ENCODE measurements around the gene SRD5A3. TPM values are rescaled to one million over a fixed set of nuclear protein-coding genes. Genes with fewer than 3 reads are reported as not detected.

Gene SRD5A3
- total and polyA plus RNA-seq, 10 of the 15 experiments (the other 5 are each of a cell fraction or from before 2014, with no cell fraction given), result 1.6 to 20.4 (median 6.1) TPM

DNA sequence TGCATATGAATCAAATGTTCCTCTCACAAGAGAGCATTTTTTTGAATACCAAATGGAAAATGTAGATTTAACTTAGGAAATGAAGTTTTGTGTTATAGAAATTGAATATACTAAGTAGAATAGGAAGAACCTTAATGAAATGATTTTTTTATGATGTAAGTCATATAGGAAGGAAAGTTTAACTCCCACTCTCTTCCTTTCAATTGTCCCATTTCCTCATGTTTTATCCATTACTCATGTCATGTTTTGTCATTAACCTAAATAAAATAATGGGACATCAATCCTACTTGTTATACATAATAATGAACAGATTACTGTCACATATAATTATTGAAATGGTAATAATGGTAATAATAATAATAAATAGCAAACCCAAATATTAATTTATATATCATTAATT, 22.7 kb upstream of the SRD5A3 start:
- H3K4me1 ChIP-seq (ENCODE audit: control insufficient read depth, insufficient read depth, low read length), result no peaks in the 10 kb centered on the region
- ChIA-PET POLR2A (no interaction called here), SMC1A (ENCODE audit: uncharacterized antibody, unreplicated experiment) (interaction anchor here (1.2 to 2.8 kb wide), 2 partner anchors 12 to 22 kb away, joined by 5 to 12 read pairs; partner anchors contain the start of gene SRD5A3), CTCF (interaction anchor here (0.9 to 4.7 kb wide), 4 partner anchors 11 to 353 kb away, joined by 3 to 19 read pairs (median 9); no protein-coding TSS in a partner anchor), RAD21 (ENCODE audit: unreplicated experiment) (no interaction called here)
- H3K36me3 ChIP-seq (ENCODE audit: control insufficient read depth in 2 of 2, insufficient read depth in 2 of 2, low read length in 1 of 2), result no peaks in the 10 kb centered on the region
- no peaks in the 10 kb centered on the region for H3K79me2 ChIP-seq (ENCODE audit: control insufficient read depth, insufficient read depth, low read length)
- no peaks in the 10 kb centered on the region for H4K20me1 ChIP-seq (ENCODE audit: control insufficient read depth, insufficient read depth)
- no peaks in the 10 kb centered on the region for H3K9me3 ChIP-seq (replicated peaks; ENCODE audit: control insufficient read depth, insufficient read depth, low read length)
- TF ChIP-seq EGR1 (IDR thresholded peaks at IDR 0.05; ENCODE audit: borderline replicate concordance in 1 of 2, low read depth in 2 of 2, low read length in 2 of 2), result no peak
- no peak for TF ChIP-seq TARDBP (IDR thresholded peaks at IDR 0.05; ENCODE audit: borderline replicate concordance)
- no TSS peak for BruUV-seq (replicated peaks)
- H3K27ac ChIP-seq (ENCODE audit: control insufficient read depth, insufficient read depth), result no peak overlapping the region
- DNase-seq (ENCODE audit: low read depth, low spot score) (no peak), FAIRE-seq (no peak), ATAC-seq (no peak)
- H3K4me2 ChIP-seq (ENCODE audit: control insufficient read depth, insufficient read depth), result no peak overlapping the region
- intact Hi-C loops (cut with micrococcal nuclease; ENCODE audit: unreplicated experiment), result loop anchor here (5.0 to 10.0 kb wide), 4 partner anchors 139 to 999 kb away; no protein-coding TSS in a partner anchor
- no peak overlapping the region for H3K4me3 ChIP-seq
- no peak overlapping the region for H3K9ac ChIP-seq (ENCODE audit: control insufficient read depth, insufficient read depth, low read length)
- H3K27me3 ChIP-seq (replicated peaks in 1 of 2; ENCODE audit: control insufficient read depth in 2 of 2, insufficient read depth in 2 of 2, low read length in 1 of 2), result peaks cover 0 to 1% of the 10 kb centered on the region in 2 experiments; a peak in 1 of 4 replicates
- no peak overlapping the region for H2AFZ ChIP-seq (ENCODE audit: control insufficient read depth, low read depth, low read length)
- in situ Hi-C loops (cut with MboI), result loop anchor here (10.0 kb wide), 2 partner anchors 359 to 999 kb away; no protein-coding TSS in a partner anchor

DNA sequence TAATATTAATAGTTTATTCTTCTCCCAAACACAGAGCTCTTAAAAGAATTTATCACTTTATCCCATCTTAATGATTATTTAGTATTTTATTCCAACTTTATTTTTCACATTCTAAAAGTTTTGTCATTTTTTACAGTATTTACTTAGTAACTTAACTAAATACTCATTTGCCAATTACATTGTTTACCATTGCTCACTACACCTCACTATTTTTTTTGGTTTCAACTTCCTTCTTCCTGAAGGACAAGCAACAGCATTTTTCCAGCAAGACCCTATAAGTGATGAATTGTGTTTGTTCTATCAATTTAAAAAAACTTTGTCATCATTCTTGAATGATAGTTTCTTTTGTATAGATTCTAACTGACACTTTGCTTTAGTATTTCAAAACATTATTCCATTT, 19.4 kb upstream of the SRD5A3 start:
- Histone ChIP-seq H3K27ac (ENCODE audit: control insufficient read depth, insufficient read depth) (no peak overlapping the region), H3K4me3 (no peak overlapping the region), H2AFZ (ENCODE audit: control insufficient read depth, low read depth, low read length) (no peak overlapping the region), H3K9ac (ENCODE audit: control insufficient read depth, insufficient read depth, low read length) (no peak overlapping the region), H3K36me3 (ENCODE audit: control insufficient read depth in 2 of 2, insufficient read depth in 2 of 2, low read length in 1 of 2) (no peaks in the 10 kb centered on the region), H3K4me1 (ENCODE audit: control insufficient read depth, insufficient read depth, low read length) (no peaks in the 10 kb centered on the region), H3K9me3 (replicated peaks; ENCODE audit: control insufficient read depth, insufficient read depth, low read length) (no peaks in the 10 kb centered on the region), H3K4me2 (ENCODE audit: control insufficient read depth, insufficient read depth) (no peak overlapping the region), H3K27me3 (replicated peaks in 1 of 2; ENCODE audit: control insufficient read depth in 2 of 2, insufficient read depth in 2 of 2, low read length in 1 of 2) (peaks cover 0 to 1% of the 10 kb centered on the region in 2 experiments; a peak in 1 of 4 replicates), H3K79me2 (ENCODE audit: control insufficient read depth, insufficient read depth, low read length) (no peaks in the 10 kb centered on the region), H4K20me1 (ENCODE audit: control insufficient read depth, insufficient read depth) (no peaks in the 10 kb centered on the region)
- CTCF ChIA-PET, result no interaction called here
- in situ Hi-C loops (cut with MboI) (loop anchor here (10.0 kb wide), 2 partner anchors 362 to 1002 kb away; no protein-coding TSS in a partner anchor), intact Hi-C loops (cut with micrococcal nuclease; ENCODE audit: unreplicated experiment) (loop anchor here (10.0 kb wide), 3 partner anchors 142 to 1002 kb away; no protein-coding TSS in a partner anchor)
- no peak for DNase-seq (ENCODE audit: low read depth, low spot score)
- FAIRE-seq, result no peak
- SMC1A ChIA-PET (ENCODE audit: uncharacterized antibody, unreplicated experiment), result interaction anchor here (0.6 kb wide), 1 partner anchor 7 kb away, joined by 3 read pairs; no protein-coding TSS in a partner anchor
- RAD21 ChIA-PET (ENCODE audit: unreplicated experiment), result no interaction called here
- BruUV-seq (replicated peaks), result no TSS peak
- no peak for ATAC-seq
- POLR2A ChIA-PET, result no interaction called here
- TF ChIP-seq CREB1 (IDR thresholded peaks at IDR 0.05; ENCODE audit: low read depth) (no peak), GATAD2B (conservative IDR thresholded peaks at IDR 0.05; ENCODE audit: low read depth) (no peak), ZBED1 (IDR thresholded peaks at IDR 0.05; ENCODE audit: borderline replicate concordance) (no peak), SMAD5 (IDR thresholded peaks at IDR 0.05; ENCODE audit: low read depth) (no peak), EGR1 (IDR thresholded peaks at IDR 0.05; ENCODE audit: borderline replicate concordance in 1 of 2, low read depth in 2 of 2, low read length in 2 of 2) (no peak), BCL11A (IDR thresholded peaks at IDR 0.05; ENCODE audit: low read depth, low read length) (no peak), BACH1 (IDR thresholded peaks at IDR 0.05; ENCODE audit: borderline replicate concordance) (no peak), CHD4 (IDR thresholded peaks at IDR 0.05) (no peak), HDAC6 (IDR thresholded peaks at IDR 0.05; ENCODE audit: unreplicated experiment) (no peak), ATF7 (IDR thresholded peaks at IDR 0.05; ENCODE audit: low read depth) (no peak), PAX5 (IDR thresholded peaks at IDR 0.05; ENCODE audit: borderline replicate concordance, low read depth, low read length) (no peak)
- TF ChIP-seq, protein P1, sequence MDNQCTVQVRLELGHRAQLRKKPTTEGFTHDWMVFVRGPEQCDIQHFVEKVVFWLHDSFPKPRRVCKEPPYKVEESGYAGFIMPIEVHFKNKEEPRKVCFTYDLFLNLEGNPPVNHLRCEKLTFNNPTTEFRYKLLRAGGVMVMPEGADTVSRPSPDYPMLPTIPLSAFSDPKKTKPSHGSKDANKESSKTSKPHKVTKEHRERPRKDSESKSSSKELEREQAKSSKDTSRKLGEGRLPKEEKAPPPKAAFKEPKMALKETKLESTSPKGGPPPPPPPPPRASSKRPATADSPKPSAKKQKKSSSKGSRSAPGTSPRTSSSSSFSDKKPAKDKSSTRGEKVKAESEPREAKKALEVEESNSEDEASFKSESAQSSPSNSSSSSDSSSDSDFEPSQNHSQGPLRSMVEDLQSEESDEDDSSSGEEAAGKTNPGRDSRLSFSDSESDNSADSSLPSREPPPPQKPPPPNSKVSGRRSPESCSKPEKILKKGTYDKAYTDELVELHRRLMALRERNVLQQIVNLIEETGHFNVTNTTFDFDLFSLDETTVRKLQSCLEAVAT (IDR thresholded peaks at IDR 0.05), result no peak
- TF ChIP-seq, protein P2, sequence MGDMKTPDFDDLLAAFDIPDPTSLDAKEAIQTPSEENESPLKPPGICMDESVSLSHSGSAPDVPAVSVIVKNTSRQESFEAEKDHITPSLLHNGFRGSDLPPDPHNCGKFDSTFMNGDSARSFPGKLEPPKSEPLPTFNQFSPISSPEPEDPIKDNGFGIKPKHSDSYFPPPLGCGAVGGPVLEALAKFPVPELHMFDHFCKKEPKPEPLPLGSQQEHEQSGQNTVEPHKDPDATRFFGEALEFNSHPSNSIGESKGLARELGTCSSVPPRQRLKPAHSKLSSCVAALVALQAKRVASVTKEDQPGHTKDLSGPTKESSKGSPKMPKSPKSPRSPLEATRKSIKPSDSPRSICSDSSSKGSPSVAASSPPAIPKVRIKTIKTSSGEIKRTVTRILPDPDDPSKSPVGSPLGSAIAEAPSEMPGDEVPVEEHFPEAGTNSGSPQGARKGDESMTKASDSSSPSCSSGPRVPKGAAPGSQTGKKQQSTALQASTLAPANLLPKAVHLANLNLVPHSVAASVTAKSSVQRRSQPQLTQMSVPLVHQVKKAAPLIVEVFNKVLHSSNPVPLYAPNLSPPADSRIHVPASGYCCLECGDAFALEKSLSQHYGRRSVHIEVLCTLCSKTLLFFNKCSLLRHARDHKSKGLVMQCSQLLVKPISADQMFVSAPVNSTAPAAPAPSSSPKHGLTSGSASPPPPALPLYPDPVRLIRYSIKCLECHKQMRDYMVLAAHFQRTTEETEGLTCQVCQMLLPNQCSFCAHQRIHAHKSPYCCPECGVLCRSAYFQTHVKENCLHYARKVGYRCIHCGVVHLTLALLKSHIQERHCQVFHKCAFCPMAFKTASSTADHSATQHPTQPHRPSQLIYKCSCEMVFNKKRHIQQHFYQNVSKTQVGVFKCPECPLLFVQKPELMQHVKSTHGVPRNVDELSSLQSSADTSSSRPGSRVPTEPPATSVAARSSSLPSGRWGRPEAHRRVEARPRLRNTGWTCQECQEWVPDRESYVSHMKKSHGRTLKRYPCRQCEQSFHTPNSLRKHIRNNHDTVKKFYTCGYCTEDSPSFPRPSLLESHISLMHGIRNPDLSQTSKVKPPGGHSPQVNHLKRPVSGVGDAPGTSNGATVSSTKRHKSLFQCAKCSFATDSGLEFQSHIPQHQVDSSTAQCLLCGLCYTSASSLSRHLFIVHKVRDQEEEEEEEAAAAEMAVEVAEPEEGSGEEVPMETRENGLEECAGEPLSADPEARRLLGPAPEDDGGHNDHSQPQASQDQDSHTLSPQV (IDR thresholded peaks at IDR 0.05), result no peak

Data from GM12878 (cell line).